ENCODE data around the gene PPIE. TPM values are rescaled to one million over a fixed set of nuclear protein-coding genes. Genes with fewer than 3 reads are reported as not detected.

The PPIE gene
- total and polyA plus RNA-seq, 2 donors (not counting 1 experiment from before 2014, with no cell fraction given), result 68.6 to 78.3 TPM

GRCh38 chr1:39758556-39759435, 20.1 kb downstream of the PPIE start:
- POLR2A ChIA-PET, result no interaction called here
- Histone ChIP-seq H3K4me3 (ENCODE audit: control extremely low read depth in 1 of 5, extremely low read depth in 1 of 5, insufficient read depth in 1 of 5, low read depth in 2 of 5, low read length in 4 of 5) (no peak overlapping the region), H3K27me3 (replicated peaks in 1 of 4; ENCODE audit: control extremely low read depth in 1 of 4, control insufficient read depth in 3 of 4, insufficient read depth in 4 of 4, low read length in 3 of 4) (no peaks in the 10 kb centered on the region), H3K27ac (ENCODE audit: low read length in 2 of 2) (no peak overlapping the region), H3K36me3 (replicated peaks in 1 of 2; ENCODE audit: control extremely low read depth in 1 of 2, control insufficient read depth in 1 of 2, extremely low read depth in 1 of 2, insufficient read depth in 2 of 2, low read length in 1 of 2) (peaks cover 3 to 45% of the 10 kb centered on the region in 2 experiments), H2AFZ (ENCODE audit: insufficient read depth, low read depth, low read length, poor library complexity, severe bottlenecking) (no peak overlapping the region), H4K20me1 (ENCODE audit: control insufficient read depth, insufficient read depth, low read length, poor library complexity, severe bottlenecking) (no peaks in the 10 kb centered on the region), H3K9me3 (ENCODE audit: control extremely low read depth in 1 of 3, control insufficient read depth in 2 of 3, insufficient read depth in 1 of 3, low read length in 2 of 3) (no peaks in the 10 kb centered on the region), H3K79me2 (ENCODE audit: control insufficient read depth, insufficient read depth, low read length) (no peaks in the 10 kb centered on the region), H3K4me1 (ENCODE audit: control insufficient read depth in 2 of 2, insufficient read depth in 2 of 2, low read length in 2 of 2) (no peaks in the 10 kb centered on the region), H3K4me2 (replicated peaks; ENCODE audit: low read depth, low read length, poor library complexity, severe bottlenecking) (no peak overlapping the region), H3K9ac (ENCODE audit: low read length) (no peak overlapping the region)
- H3K9me3 Mint-ChIP-seq (ENCODE audit: insufficient read depth), result no peaks in the 10 kb centered on the region
- H3K27ac Mint-ChIP-seq, result no peak overlapping the region
- H3K4me1 Mint-ChIP-seq, result no peaks in the 10 kb centered on the region
- no peaks in the 10 kb centered on the region for H3K27me3 Mint-ChIP-seq
- TF ChIP-seq EZH2 (IDR thresholded peaks at IDR 0.05; ENCODE audit: borderline replicate concordance, insufficient read depth, low read depth, low read length, poor library complexity, severe bottlenecking), result no peak
- TF ChIP-seq CTCF (IDR thresholded peaks at IDR 0.05), result no peak
- ATAC-seq (ENCODE audit: low read depth), result no peak
- CTCF ChIA-PET, result no interaction called here
- no peak overlapping the region for H3K4me3 Mint-ChIP-seq
- intact Hi-C loops (cut with micrococcal nuclease), result no loop called here
- DNase-seq, result no peak
- WGBS (ENCODE audit: insufficient coverage), result 97% methylated on average over 14 of the region's 16 CpGs

GRCh38 chr1:39759436-39759726, 20.7 kb downstream of the PPIE start:
- Histone ChIP-seq H3K4me3 (ENCODE audit: control extremely low read depth in 1 of 5, extremely low read depth in 1 of 5, insufficient read depth in 1 of 5, low read depth in 2 of 5, low read length in 4 of 5) (no peak overlapping the region), H3K9me3 (ENCODE audit: control extremely low read depth in 1 of 3, control insufficient read depth in 2 of 3, insufficient read depth in 1 of 3, low read length in 2 of 3) (no peaks in the 10 kb centered on the region), H4K20me1 (ENCODE audit: control insufficient read depth, insufficient read depth, low read length, poor library complexity, severe bottlenecking) (no peaks in the 10 kb centered on the region), H3K4me1 (ENCODE audit: control insufficient read depth in 2 of 2, insufficient read depth in 2 of 2, low read length in 2 of 2) (no peaks in the 10 kb centered on the region), H3K9ac (ENCODE audit: low read length) (no peak overlapping the region), H3K36me3 (replicated peaks in 1 of 2; ENCODE audit: control extremely low read depth in 1 of 2, control insufficient read depth in 1 of 2, extremely low read depth in 1 of 2, insufficient read depth in 2 of 2, low read length in 1 of 2) (peaks cover 3 to 40% of the 10 kb centered on the region in 2 experiments), H3K27ac (ENCODE audit: low read length in 2 of 2) (no peak overlapping the region), H3K27me3 (replicated peaks in 1 of 4; ENCODE audit: control extremely low read depth in 1 of 4, control insufficient read depth in 3 of 4, insufficient read depth in 4 of 4, low read length in 3 of 4) (no peaks in the 10 kb centered on the region), H3K79me2 (ENCODE audit: control insufficient read depth, insufficient read depth, low read length) (no peaks in the 10 kb centered on the region), H2AFZ (ENCODE audit: insufficient read depth, low read depth, low read length, poor library complexity, severe bottlenecking) (no peak overlapping the region), H3K4me2 (replicated peaks; ENCODE audit: low read depth, low read length, poor library complexity, severe bottlenecking) (no peak overlapping the region)
- POLR2A ChIA-PET, result no interaction called here
- Mint-ChIP-seq H3K4me1 (no peaks in the 10 kb centered on the region), H3K27ac (no peak overlapping the region), H3K4me3 (no peak overlapping the region), H3K27me3 (no peaks in the 10 kb centered on the region), H3K9me3 (ENCODE audit: insufficient read depth) (no peaks in the 10 kb centered on the region)
- DNase-seq, result no peak
- CTCF ChIA-PET, result no interaction called here
- ATAC-seq (ENCODE audit: low read depth), result no peak
- intact Hi-C loops (cut with micrococcal nuclease), result no loop called here
- TF ChIP-seq EZH2 (IDR thresholded peaks at IDR 0.05; ENCODE audit: borderline replicate concordance, insufficient read depth, low read depth, low read length, poor library complexity, severe bottlenecking) (no peak), CTCF (IDR thresholded peaks at IDR 0.05) (no peak)

Measured in B cell (primary cell).